Progenitor cell of endocrine pancreas (in vitro differentiated cells): ENCODE measurements around the gene SEMA3F. TPM values are rescaled to one million over a fixed set of nuclear protein-coding genes. Genes with fewer than 3 reads are reported as not detected.

ENCODE experiments used
- DNase-seq: peaks from one replicate; pipeline ENCODE4 v3.0.0; 2021; ENCODE audit warnings: low spot score; ENCODE audit not compliant: unreplicated experiment
- H3K27ac Mint-ChIP-seq: 2 replicates; pipeline ENCODE4 v1.8.0; 2021; ENCODE audit warnings: mild to moderate bottlenecking, moderate library complexity, mixed read lengths
- H3K27me3 Mint-ChIP-seq: 2 replicates; pipeline ENCODE4 v1.8.0; 2021; ENCODE audit warnings: mixed read lengths
- H3K36me3 Mint-ChIP-seq: 2 replicates; pipeline ENCODE4 v1.8.0; 2022; ENCODE audit warnings: mixed read lengths; ENCODE audit not compliant: insufficient read depth
- H3K4me1 Mint-ChIP-seq: 2 replicates; pipeline ENCODE4 v1.8.0; 2021; ENCODE audit warnings: low read depth, mixed read lengths
- H3K4me3 Mint-ChIP-seq: 2 replicates; pipeline ENCODE4 v1.8.0; 2021; ENCODE audit warnings: low read depth, mild to moderate bottlenecking, moderate library complexity, mixed read lengths
- H3K9me3 Mint-ChIP-seq: 2 replicates; pipeline ENCODE4 v1.8.0; 2021; ENCODE audit warnings: low read depth, mixed read lengths
- total RNA-seq: library from RNA; stranded (reverse); gene quantifications from 2 replicates; pipeline ENCODE4 v1.2.1, GENCODE V29; 2021
- TF ChIP-seq, protein P1 (sequence below): fragments of 200-600 bp; sonication (generic); IDR thresholded peaks from one replicate; pipeline ENCODE4 v1.5.0; 2021; ENCODE audit warnings: antibody characterized with exemption, mild to moderate bottlenecking; ENCODE audit not compliant: unreplicated experiment

Gene SEMA3F
- total RNA-seq, 1 donor from 2014 or later: 23.6 TPM

DNA sequence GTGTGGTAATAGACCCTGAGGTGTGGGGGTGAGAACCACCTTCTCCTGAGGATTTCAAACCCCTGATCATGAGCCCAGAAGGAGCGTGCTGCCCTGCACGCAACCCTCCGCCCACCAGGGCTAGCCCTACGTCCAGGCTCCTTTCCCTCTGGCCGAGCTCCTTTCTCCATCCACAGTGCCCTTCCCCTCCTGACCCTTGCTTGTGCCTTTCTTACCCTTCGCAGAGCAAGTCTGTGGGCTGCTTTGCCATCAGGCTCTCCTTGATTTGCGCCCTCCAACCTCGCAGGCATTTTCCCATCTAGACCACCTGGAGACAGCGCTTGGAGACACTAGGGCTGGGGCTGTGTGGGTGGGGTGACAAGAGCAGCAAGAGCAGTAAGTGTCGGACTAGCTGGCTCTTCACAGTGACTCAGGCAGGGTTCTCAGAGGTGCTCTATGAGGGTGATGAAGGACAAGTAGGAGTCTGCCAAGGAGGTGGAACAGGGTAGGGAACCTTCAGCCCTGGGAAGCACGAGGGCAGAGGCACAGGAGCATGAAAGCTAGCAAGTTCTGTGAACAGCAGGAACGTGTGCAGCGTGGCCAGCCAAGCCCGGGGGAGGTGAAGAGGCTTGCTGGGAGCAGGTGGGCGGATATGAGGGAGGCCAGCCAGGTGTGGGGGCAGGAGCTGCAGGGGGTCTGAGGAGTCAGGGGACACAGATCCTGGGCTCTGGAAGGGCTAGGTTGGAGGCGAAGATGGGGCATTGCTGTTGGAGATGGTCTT is 47.4 kb downstream of the SEMA3F start:
- H3K9me3 Mint-ChIP-seq: no peaks in the 10 kb centered on the region
- H3K4me1 Mint-ChIP-seq: peaks cover 30% of the 10 kb centered on the region
- H3K4me3 Mint-ChIP-seq: peak overlapping the region; percentile 31
- H3K27me3 Mint-ChIP-seq: peaks cover 19% of the 10 kb centered on the region
- peak overlapping the region; percentile 28 for H3K27ac Mint-ChIP-seq
- no peaks in the 10 kb centered on the region for H3K36me3 Mint-ChIP-seq
- no peak for DNase-seq
- TF ChIP-seq, protein P1, sequence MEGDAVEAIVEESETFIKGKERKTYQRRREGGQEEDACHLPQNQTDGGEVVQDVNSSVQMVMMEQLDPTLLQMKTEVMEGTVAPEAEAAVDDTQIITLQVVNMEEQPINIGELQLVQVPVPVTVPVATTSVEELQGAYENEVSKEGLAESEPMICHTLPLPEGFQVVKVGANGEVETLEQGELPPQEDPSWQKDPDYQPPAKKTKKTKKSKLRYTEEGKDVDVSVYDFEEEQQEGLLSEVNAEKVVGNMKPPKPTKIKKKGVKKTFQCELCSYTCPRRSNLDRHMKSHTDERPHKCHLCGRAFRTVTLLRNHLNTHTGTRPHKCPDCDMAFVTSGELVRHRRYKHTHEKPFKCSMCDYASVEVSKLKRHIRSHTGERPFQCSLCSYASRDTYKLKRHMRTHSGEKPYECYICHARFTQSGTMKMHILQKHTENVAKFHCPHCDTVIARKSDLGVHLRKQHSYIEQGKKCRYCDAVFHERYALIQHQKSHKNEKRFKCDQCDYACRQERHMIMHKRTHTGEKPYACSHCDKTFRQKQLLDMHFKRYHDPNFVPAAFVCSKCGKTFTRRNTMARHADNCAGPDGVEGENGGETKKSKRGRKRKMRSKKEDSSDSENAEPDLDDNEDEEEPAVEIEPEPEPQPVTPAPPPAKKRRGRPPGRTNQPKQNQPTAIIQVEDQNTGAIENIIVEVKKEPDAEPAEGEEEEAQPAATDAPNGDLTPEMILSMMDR: no peak

GRCh38 chr3:50203113-50203808 is 48.1 kb downstream of the SEMA3F start:
- Mint-ChIP-seq H3K4me3 (peak overlapping the region; percentile 31), H3K36me3 (no peaks in the 10 kb centered on the region), H3K27me3 (peaks cover 25% of the 10 kb centered on the region), H3K27ac (peak overlapping the region; percentile 63), H3K4me1 (peaks cover 30% of the 10 kb centered on the region), H3K9me3 (no peaks in the 10 kb centered on the region)
- TF ChIP-seq, protein P1: no peak
- no peak for DNase-seq

DNA sequence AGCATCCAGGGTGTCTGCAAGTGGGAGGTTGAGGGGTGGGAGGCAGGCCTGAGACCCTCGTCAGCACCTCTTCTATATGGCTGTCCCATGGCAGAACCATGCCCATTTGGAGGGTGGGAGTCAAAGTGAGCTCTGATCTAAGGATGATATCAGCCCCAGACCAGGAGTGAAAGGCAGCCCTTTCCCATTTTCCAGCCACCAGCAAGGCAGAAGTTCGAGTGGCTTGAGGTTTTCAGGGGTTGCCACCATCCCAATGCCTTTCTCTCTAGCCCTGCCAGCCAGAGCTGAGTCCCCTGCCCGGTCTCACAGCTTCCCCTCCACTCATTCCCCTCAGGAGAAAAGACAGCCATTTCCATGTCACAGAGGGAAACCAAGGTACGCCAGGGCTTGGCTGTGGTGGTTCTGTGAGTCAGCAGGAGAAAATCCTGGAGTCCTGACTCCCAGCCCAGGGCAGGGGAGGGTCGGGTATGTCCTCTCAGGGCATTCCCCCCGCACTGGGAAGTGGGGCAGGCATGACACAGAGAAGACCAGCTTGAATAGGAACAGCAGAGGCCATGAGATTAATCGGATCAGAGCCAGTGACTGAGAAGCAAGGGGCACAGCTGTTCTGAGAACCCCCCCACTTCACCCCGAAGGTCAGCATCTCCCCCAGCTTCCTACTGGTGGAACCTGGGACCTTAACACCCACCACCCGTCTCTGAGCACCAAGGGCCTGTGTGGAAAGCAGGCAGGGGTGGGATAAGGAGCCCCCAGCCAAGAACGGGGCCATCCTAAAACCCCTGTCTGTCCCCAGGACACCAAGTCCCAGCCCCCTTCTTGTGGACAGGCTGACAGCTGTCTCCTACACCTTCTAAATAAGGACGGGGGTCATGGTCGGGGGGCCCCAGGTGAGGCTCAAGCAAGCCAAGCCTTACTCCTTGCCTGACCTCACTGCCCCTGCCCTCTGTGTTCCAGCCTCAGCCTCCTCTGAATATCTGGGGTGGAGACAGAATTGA is 49.0 kb downstream of the SEMA3F start:
- TF ChIP-seq, protein P1: no peak
- peaks cover 35% of the 10 kb centered on the region for H3K4me1 Mint-ChIP-seq
- peaks cover 31% of the 10 kb centered on the region for H3K27me3 Mint-ChIP-seq
- peak overlapping the region; percentile 63 for H3K27ac Mint-ChIP-seq
- no peaks in the 10 kb centered on the region for H3K9me3 Mint-ChIP-seq
- DNase-seq: no peak
- H3K36me3 Mint-ChIP-seq: no peaks in the 10 kb centered on the region
- H3K4me3 Mint-ChIP-seq: peak overlapping the region; percentile 9

- peak within 1 kb of the TSS; percentile 63 for H3K27ac Mint-ChIP-seq
- H3K36me3 Mint-ChIP-seq: no peaks in the 10 kb centered on the region
- H3K27me3 Mint-ChIP-seq: peaks cover 31% of the 10 kb centered on the region
- peak; percentile 53 for DNase-seq
- peaks cover 39% of the 10 kb centered on the region for H3K4me1 Mint-ChIP-seq
- H3K4me3 Mint-ChIP-seq: peak within 1 kb of the TSS; percentile 69
- TF ChIP-seq, protein P1: no peak
- H3K9me3 Mint-ChIP-seq: no peaks in the 10 kb centered on the region
These were observed 49.8 kb downstream of the SEMA3F start, which contains the start of gene SLC38A3 for GRCh38 chr3:50204804-50205412. SLC38A3 (plus strand) TSS chr3:50205271; CDS start chr3:50214200, 8,929 bp downstream.
